H1 (cell line): ENCODE results near the gene UBE2H. TPM values are rescaled to one million over a fixed set of nuclear protein-coding genes. Genes with fewer than 3 reads are reported as not detected.
A peak's percentile ranks its signal among the peaks of the same experiment; 100 is the strongest.

ENCODE experiments used
- CTCF ChIA-PET: fragments of 300-600 bp; sonication (Branson Sonifier 250); formaldehyde crosslinking; loops from one replicate; lab custom pipeline; 2021; ENCODE audit not compliant: partially characterized antibody; lab: Charles Lee
- POLR2A ChIA-PET: fragments of 300-600 bp; sonication (Branson Sonifier 250); formaldehyde crosslinking; loops from one replicate; lab custom pipeline; 2021; ENCODE audit warnings: inconsistent platforms; ENCODE audit not compliant: partially characterized antibody; lab: Charles Lee
- DNase-seq, 2 experiments: peaks; one replicate each; pipeline versions ENCODE4 v3.0.0 to v3.0.0-alpha.2; 2010 to 2022; ENCODE audit warnings: low spot score in 2 of 2, low read depth in 1 of 2, mixed read lengths in 1 of 2
- FAIRE-seq: peaks from 2 replicates; lab custom pipeline; 2011; peaks lifted over from hg19 to GRCh38; lab: Jason Lieb, UNC
- H2AFZ ChIP-seq: 2 replicates; pipeline ENCODE4 v1.8.1; 2012; ENCODE audit warnings: low read length, inconsistent platforms
- H2AK5ac ChIP-seq: 2 replicates; pipeline ENCODE4 v1.6.1; 2013; ENCODE audit warnings: low read depth, low read length
- H2BK120ac ChIP-seq: replicated peaks from 2 replicates; pipeline ENCODE3; 2013; ENCODE audit warnings: low read depth, low read length, inconsistent platforms
- H2BK12ac ChIP-seq: 2 replicates; pipeline ENCODE4 v1.6.1; 2013; ENCODE audit warnings: low read depth, low read length
- H2BK15ac ChIP-seq: 2 replicates; pipeline ENCODE4 v1.6.1; 2013; ENCODE audit warnings: low read length
- H2BK20ac ChIP-seq: 2 replicates; pipeline ENCODE4 v1.6.1; 2013; ENCODE audit warnings: low read length
- H2BK5ac ChIP-seq: 2 replicates; pipeline ENCODE4 v1.6.1; 2013; ENCODE audit warnings: low read depth, low read length
- H3K14ac ChIP-seq: 2 replicates; pipeline ENCODE4 v1.6.1; 2013; ENCODE audit warnings: inconsistent platforms; ENCODE audit not compliant: insufficient read length
- H3K18ac ChIP-seq: 2 replicates; pipeline ENCODE4 v1.6.1; 2013; ENCODE audit warnings: low read length; ENCODE audit errors: extremely low read depth
- H3K23ac ChIP-seq: 2 replicates; pipeline ENCODE4 v1.6.1; 2013; ENCODE audit warnings: inconsistent platforms; ENCODE audit not compliant: insufficient read length
- H3K23me2 ChIP-seq: 2 replicates; pipeline ENCODE4 v1.6.1; 2013; ENCODE audit warnings: low read depth, low read length
- H3K27ac ChIP-seq: 2 replicates; pipeline ENCODE4 v1.6.1; 2011; ENCODE audit warnings: low read depth, low read length, inconsistent platforms
- H3K27me3 ChIP-seq, 4 experiments: replicated peaks in 1 of 4; 1 replicate in 1 of 4; 2 replicates in 3 of 4; pipeline versions ENCODE4 v1.6.1 to v1.8.1; 2011 to 2013; ENCODE audit warnings: low read length in 3 of 4, mild to moderate bottlenecking in 3 of 4, inconsistent platforms in 2 of 4, mixed read lengths in 2 of 4, moderate library complexity in 1 of 4; ENCODE audit not compliant: control insufficient read depth in 3 of 4, insufficient read depth in 3 of 4; ENCODE audit errors: extremely low read depth in 1 of 4
- H3K36me3 ChIP-seq, 4 experiments: 2 replicates each; pipeline versions ENCODE4 v1.6.1 to v1.8.1; 2011 to 2013; ENCODE audit warnings: mild to moderate bottlenecking in 4 of 4, low read length in 3 of 4, moderate library complexity in 2 of 4, control low read depth in 1 of 4, inconsistent platforms in 1 of 4; ENCODE audit not compliant: insufficient read depth in 4 of 4, control insufficient read depth in 2 of 4
- H3K4ac ChIP-seq: replicated peaks from 2 replicates; pipeline ENCODE3; 2013; ENCODE audit warnings: low read length, low read depth, mixed read lengths, inconsistent platforms; ENCODE audit not compliant: insufficient read length
- H3K4me1 ChIP-seq, 4 experiments: replicated peaks in 1 of 4; 1 replicate in 1 of 4; 2 replicates in 3 of 4; pipeline versions ENCODE4 v1.6.1 to v1.8.1; 2011 to 2013; ENCODE audit warnings: low read length in 3 of 4, inconsistent platforms in 2 of 4, mixed read lengths in 1 of 4; ENCODE audit not compliant: insufficient read depth in 4 of 4, control insufficient read depth in 3 of 4
- H3K4me2 ChIP-seq, 2 experiments: 2 replicates each; pipeline versions ENCODE4 v1.6.1 to v1.8.1; 2011 to 2013; ENCODE audit warnings: low read depth in 2 of 2, low read length in 2 of 2, control low read depth in 1 of 2, inconsistent platforms in 1 of 2, mild to moderate bottlenecking in 1 of 2; ENCODE audit not compliant: insufficient read depth in 1 of 2
- H3K4me3 ChIP-seq, 4 experiments: fragments of 200-600, 300-600 bp in 1 of 4; sonication (generic), shearing (Covaris generic), sonication (Bioruptor Twin) in 1 of 4; 2 replicates each; pipeline versions ENCODE4 v1.5.1 to v1.8.1; 2011 to 2016; ENCODE audit warnings: low read length in 4 of 4, low read depth in 3 of 4, control low read depth in 2 of 4, inconsistent platforms in 2 of 4, mild to moderate bottlenecking in 2 of 4, mixed read lengths in 1 of 4, moderate library complexity in 1 of 4; ENCODE audit not compliant: insufficient read depth in 2 of 4; ENCODE audit errors: extremely low read depth in 1 of 4
- H3K56ac ChIP-seq: replicated peaks from 2 replicates; pipeline ENCODE3; 2013; ENCODE audit warnings: low read depth, mild to moderate bottlenecking, mixed read lengths, low read length, inconsistent platforms; ENCODE audit not compliant: insufficient read length
- H3K79me1 ChIP-seq: 2 replicates; pipeline ENCODE4 v1.6.1; 2013; ENCODE audit warnings: low read depth, low read length, control low read depth
- H3K79me2 ChIP-seq, 2 experiments: 2 replicates each; pipeline versions ENCODE4 v1.6.1 to v1.8.1; 2012 to 2013; ENCODE audit warnings: low read length in 2 of 2, mild to moderate bottlenecking in 2 of 2, inconsistent platforms in 1 of 2; ENCODE audit not compliant: insufficient read depth in 2 of 2, control insufficient read depth in 1 of 2
- H3K9ac ChIP-seq, 4 experiments: replicated peaks in 1 of 4; 1 replicate in 1 of 4; 2 replicates in 3 of 4; pipeline versions ENCODE4 v1.6.1 to v1.8.1; 2011 to 2013; ENCODE audit warnings: low read depth in 3 of 4, low read length in 3 of 4, control low read depth in 2 of 4, mild to moderate bottlenecking in 2 of 4, moderate library complexity in 2 of 4, inconsistent platforms in 1 of 4; ENCODE audit errors: extremely low read depth in 1 of 4
- H3K9me3 ChIP-seq, 2 experiments: 2 replicates each; pipeline versions ENCODE4 v1.6.1 to v1.8.1; 2012 to 2013; ENCODE audit warnings: mild to moderate bottlenecking in 2 of 2, moderate library complexity in 2 of 2, control low read depth in 1 of 2, inconsistent platforms in 1 of 2, low read depth in 1 of 2, low read length in 1 of 2, mixed read lengths in 1 of 2; ENCODE audit not compliant: insufficient read depth in 2 of 2
- H4K20me1 ChIP-seq, 2 experiments: replicated peaks in 1 of 2; 2 replicates each; pipeline versions ENCODE3 to v1.8.1; 2011 to 2013; ENCODE audit warnings: inconsistent platforms in 2 of 2, low read length in 2 of 2, mild to moderate bottlenecking in 1 of 2; ENCODE audit not compliant: insufficient read depth in 2 of 2, control insufficient read depth in 1 of 2
- H4K5ac ChIP-seq: 2 replicates; pipeline ENCODE4 v1.6.1; 2013; ENCODE audit warnings: low read length, low read depth, mixed read lengths, inconsistent platforms; ENCODE audit not compliant: insufficient read length
- H4K8ac ChIP-seq: 2 replicates; pipeline ENCODE4 v1.8.0; 2013; ENCODE audit warnings: mild to moderate bottlenecking, moderate library complexity, low read length, inconsistent platforms; ENCODE audit not compliant: insufficient read depth; ENCODE audit errors: extremely low read depth
- H4K91ac ChIP-seq: replicated peaks from 2 replicates; pipeline ENCODE3; 2013; ENCODE audit warnings: low read length, mixed read lengths, inconsistent platforms; ENCODE audit not compliant: insufficient read length
- CBX8 ChIP-seq: fragments of 300-800, 300-1000 bp; sonication (generic); IDR thresholded peaks from 2 replicates; pipeline ENCODE4 v1.7.1; 2016; ENCODE audit warnings: low read depth, low read length, borderline replicate concordance
- CTBP2 ChIP-seq: IDR thresholded peaks from 2 replicates; pipeline ENCODE4 v1.7.0; 2011; ENCODE audit warnings: borderline replicate concordance, mild to moderate bottlenecking, moderate library complexity, mixed read lengths, low read length; ENCODE audit not compliant: insufficient read depth, insufficient read length
- YY1 ChIP-seq: IDR thresholded peaks from 2 replicates; pipeline ENCODE4 v1.6.1; 2011; ENCODE audit warnings: low read depth, mild to moderate bottlenecking, low read length
- whole genome bisulfite sequencing, 2 experiments: shearing (Covaris generic) in 1 of 2; methylation state at CpG; one replicate each; pipeline versions ENCODE4 v1.1.6 to v1.1.7; 2013 to 2015; ENCODE audit warnings: low lambda C conversion rate in 2 of 2, mixed read lengths in 2 of 2, inconsistent platforms in 1 of 2, low coverage in 1 of 2, missing lambda C conversion rate in 1 of 2; ENCODE audit not compliant: insufficient replicate concordance in 2 of 2, insufficient coverage in 1 of 2, insufficient read length in 1 of 2; ENCODE audit errors: extremely low coverage in 1 of 2, missing lambda C conversion rate in 1 of 2; 5-methylcytosine and 5-hydroxymethylcytosine counted together
- polyA plus RNA-seq, 7 experiments: library from polyadenylated mRNA; depleted of rRNA in 3 of 7; stranded (reverse) in 5 of 7; unstranded in 2 of 7; fragments of >200 nt in 5 of 7; fragments of 200-250 nt in 2 of 7; gene quantifications; 1 replicate in 5 of 7; 2 replicates in 1 of 7; 4 replicates in 1 of 7; pipeline versions ENCODE4 v1.2.1 to v1.2.3, GENCODE V29; 2011 to 2013; ENCODE audit warnings: missing spikeins in 2 of 7, mixed read lengths in 2 of 7
- total RNA-seq: library from RNA; stranded (reverse); fragmentation: NEBNext Ultra II Directional; extraction: Animal tissue kit (Norgen Biotek cat#: 25700); gene quantifications from 2 replicates; pipeline ENCODE4 v1.2.1, GENCODE V29; 2021

Gene UBE2H
- total and polyA plus RNA-seq, 2 of the 8 experiments (the other 6 are each of a cell fraction or from before 2014, with no cell fraction given) = 30.6 to 62.2 TPM

DNA sequence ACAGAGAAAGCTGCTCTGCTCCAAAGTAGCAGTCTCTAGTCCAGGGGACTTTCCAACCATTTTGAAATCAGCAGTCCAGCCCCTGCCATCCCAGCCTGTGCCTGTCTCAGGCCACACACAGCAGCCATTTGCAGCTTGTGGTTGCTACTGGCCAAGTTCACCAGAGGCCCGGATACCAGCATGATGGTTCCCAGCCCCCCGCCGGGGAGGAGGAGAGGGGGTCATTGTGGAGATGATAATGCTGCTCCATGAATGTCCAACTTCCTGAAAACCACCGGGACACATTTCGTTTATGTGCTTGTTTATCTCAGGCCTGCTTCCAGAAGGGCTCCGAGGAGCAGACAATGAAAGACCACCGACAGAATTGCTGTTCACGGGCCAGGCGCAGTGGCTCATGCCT lies 160.0 kb downstream of the UBE2H start:
- no peak overlapping the region for H4K8ac ChIP-seq
- no peak overlapping the region for H2AK5ac ChIP-seq
- WGBS, 2 experiments = 85% methylated on average over 9 of the region's 9 CpGs; no CpG with 5 or more reads in 1 of the 2 experiments
- no peak overlapping the region for H2BK20ac ChIP-seq
- peaks cover 0 to 2% of the 10 kb centered on the region in 2 experiments for H4K20me1 ChIP-seq
- H2BK12ac ChIP-seq = no peak overlapping the region
- no peak overlapping the region for H3K27ac ChIP-seq
- no peak overlapping the region for H2AFZ ChIP-seq
- H3K56ac ChIP-seq = no peak overlapping the region
- no peak overlapping the region for H4K91ac ChIP-seq
- ChIA-PET POLR2A (interaction anchor here (0.5 to 1.6 kb wide), 4 partner anchors 12 to 197 kb away, joined by 3 to 12 read pairs (median 3); no protein-coding TSS in a partner anchor), CTCF (interaction anchor here (0.8 to 7.7 kb wide), 3 partner anchors 12 to 33 kb away, joined by 3 to 59 read pairs (median 3); no protein-coding TSS in a partner anchor)
- DNase-seq (no peak), FAIRE-seq (no peak)
- H3K36me3 ChIP-seq = no peaks in the 10 kb centered on the region
- no peak overlapping the region for H3K4ac ChIP-seq
- H3K23ac ChIP-seq = no peak overlapping the region
- no peaks in the 10 kb centered on the region for H3K9me3 ChIP-seq
- H3K4me3 ChIP-seq = no peak overlapping the region
- H3K14ac ChIP-seq = no peak overlapping the region
- H3K79me1 ChIP-seq = no peaks in the 10 kb centered on the region
- peaks cover 2 to 34% (median 28%) of the 10 kb centered on the region in 4 experiments for H3K27me3 ChIP-seq
- H3K4me2 ChIP-seq = no peak overlapping the region
- TF ChIP-seq CTBP2 (no peak), CBX8 (no peak), YY1 (0 out of 2 replicates have a peak, but pooled peaks have one; percentile 11)
- H3K18ac ChIP-seq = no peak overlapping the region
- no peaks in the 10 kb centered on the region for H3K23me2 ChIP-seq
- no peak overlapping the region for H2BK15ac ChIP-seq
- peak overlapping the region; percentile 21 for H2BK120ac ChIP-seq
- H3K9ac ChIP-seq = no peak overlapping the region
- peaks cover under 1 to 13% (median 5%) of the 10 kb centered on the region in 4 experiments; a peak in 6 of 7 replicates for H3K4me1 ChIP-seq
- H2BK5ac ChIP-seq = no peak overlapping the region
- no peaks in the 10 kb centered on the region for H3K79me2 ChIP-seq
- no peak overlapping the region for H4K5ac ChIP-seq
